ENCODE measurements around the gene SFMBT1.
"Not testable (repeated sequence)": the region's sequence is repeated elsewhere in the genome, so short reads cannot be mapped to it uniquely, and the experiment has no call there.

SFMBT1 gene

GRCh38 chr3:53035825-53036619, 9.9 kb downstream of the SFMBT1 start:
- no peak for DNase-seq

- not testable (repeated sequence) for DNase-seq
Observed at GRCh38 chr3:53035018-53035417, 10.9 kb downstream of the SFMBT1 start.

GRCh38 chr3:53034411-53034810, 11.5 kb downstream of the SFMBT1 start:
- DNase-seq, result not testable (repeated sequence)

GRCh38 chr3:53032609-53033008, 13.3 kb downstream of the SFMBT1 start:
- DNase-seq, result no peak

GRCh38 chr3:53030619-53031449, 15.0 kb downstream of the SFMBT1 start:
- DNase-seq, result no peak

GRCh38 chr3:53028641-53029040, 17.2 kb downstream of the SFMBT1 start:
- DNase-seq, result no peak

- DNase-seq, result no peak
Observed at GRCh38 chr3:53027254-53027844, 18.5 kb downstream of the SFMBT1 start.

- no peak for DNase-seq
Observed at GRCh38 chr3:53026382-53027162, 19.3 kb downstream of the SFMBT1 start.

GRCh38 chr3:53024315-53024714, 21.6 kb downstream of the SFMBT1 start:
- DNase-seq, result no peak

GRCh38 chr3:53023072-53023823, 22.6 kb downstream of the SFMBT1 start:
- no peak for DNase-seq

- DNase-seq, result no peak
Observed at GRCh38 chr3:53022647-53023046, 23.2 kb downstream of the SFMBT1 start.

- DNase-seq, result no peak
Observed at GRCh38 chr3:53016236-53016635, 29.6 kb downstream of the SFMBT1 start.

GRCh38 chr3:53011324-53011723, 34.5 kb downstream of the SFMBT1 start:
- DNase-seq, result no peak

GRCh38 chr3:53009826-53010539, 35.9 kb downstream of the SFMBT1 start:
- DNase-seq, result no peak

- DNase-seq, result no peak
Observed at GRCh38 chr3:53008932-53009331, 36.9 kb downstream of the SFMBT1 start.

- DNase-seq, result no peak
Observed at GRCh38 chr3:53005854-53006513, 39.9 kb downstream of the SFMBT1 start.

- no peak for DNase-seq
Observed at GRCh38 chr3:53005338-53005737, 40.5 kb downstream of the SFMBT1 start.

GRCh38 chr3:53003320-53003719, 42.6 kb downstream of the SFMBT1 start:
- no peak for DNase-seq

GRCh38 chr3:52998771-52999513, 46.9 kb downstream of the SFMBT1 start:
- DNase-seq, result no peak

- no peak for DNase-seq
Observed at GRCh38 chr3:52990637-52991036, 55.2 kb downstream of the SFMBT1 start.

Measured in 8988T (cell line).